IMR-90 (cell line): ENCODE data around the gene PRSS2. TPM values are rescaled to one million over a fixed set of nuclear protein-coding genes. Genes with fewer than 3 reads are reported as not detected.

Experiments used
- ATAC-seq: fragments of 200-7000 bp; cut with Tn5 transposase; 2 replicates; pipeline ENCODE4 v1.9.1; 2020; ENCODE audit warnings: low read depth, mild to moderate bottlenecking, moderate library complexity
- BruUV-seq: library from RNA; stranded (reverse); fragments of 400-500 nt; replicated peaks from 2 replicates; lab custom pipeline; 2021; lab: Mats Ljungman, UMichigan
- CTCF ChIA-PET: fragments of 300-600 bp; formaldehyde crosslinking; extraction: SDS; loops from one replicate; lab custom pipeline; 2021; ENCODE audit warnings: antibody characterized with exemption; lab: Yijun Ruan, JAX
- POLR2A ChIA-PET: fragments of 300-600 bp; sonication (Branson Sonifier 250); formaldehyde crosslinking; loops from one replicate; lab custom pipeline; 2022; ENCODE audit warnings: antibody characterized with exemption; ENCODE audit not compliant: unreplicated experiment; lab: Charles Lee
- DNase-seq: peaks from one replicate; pipeline ENCODE4 v3.0.0; 2013
- H2AFZ ChIP-seq: replicated peaks from 2 replicates; pipeline ENCODE3; 2013; ENCODE audit warnings: low read length, mild to moderate bottlenecking; ENCODE audit not compliant: poor library complexity
- H2AK5ac ChIP-seq: 2 replicates; pipeline ENCODE4 v1.6.1; 2013; ENCODE audit warnings: low read depth, low read length, inconsistent platforms
- H2AK9ac ChIP-seq: replicated peaks from 2 replicates; pipeline ENCODE3; 2013; ENCODE audit warnings: mild to moderate bottlenecking, low read depth, low read length, moderate library complexity; ENCODE audit not compliant: poor library complexity
- H2BK120ac ChIP-seq: 2 replicates; pipeline ENCODE4 v1.6.1; 2013; ENCODE audit warnings: low read depth, low read length, inconsistent platforms
- H2BK15ac ChIP-seq: 3 replicates; pipeline ENCODE4 v1.6.1; 2013; ENCODE audit warnings: low read depth, low read length, inconsistent platforms
- H2BK20ac ChIP-seq: 2 replicates; pipeline ENCODE4 v1.6.1; 2013; ENCODE audit warnings: low read depth, mild to moderate bottlenecking, inconsistent platforms, low read length, moderate library complexity
- H2BK5ac ChIP-seq: 2 replicates; pipeline ENCODE4 v1.6.1; 2013; ENCODE audit warnings: mild to moderate bottlenecking, low read depth, low read length, inconsistent platforms; ENCODE audit not compliant: poor library complexity, severe bottlenecking
- H3K14ac ChIP-seq: replicated peaks from 2 replicates; pipeline ENCODE4 v1.6.1; 2013; ENCODE audit warnings: low read depth, low read length, inconsistent platforms
- H3K18ac ChIP-seq: 2 replicates; pipeline ENCODE4 v1.6.1; 2013; ENCODE audit warnings: low read depth, low read length, control low read depth
- H3K23ac ChIP-seq: 2 replicates; pipeline ENCODE4 v1.6.1; 2013; ENCODE audit warnings: low read depth, low read length, inconsistent platforms
- H3K27ac ChIP-seq: 2 replicates; pipeline ENCODE4 v1.5.1; 2013; ENCODE audit warnings: mild to moderate bottlenecking, control low read depth, low read length; ENCODE audit not compliant: insufficient read depth
- H3K27me3 ChIP-seq: 2 replicates; pipeline ENCODE4 v1.6.1; 2013; ENCODE audit warnings: low read length; ENCODE audit not compliant: control insufficient read depth, insufficient read depth
- H3K36me3 ChIP-seq: 2 replicates; pipeline ENCODE4 v1.6.1; 2013; ENCODE audit warnings: low read length, mixed read lengths; ENCODE audit not compliant: control insufficient read depth, insufficient read depth
- H3K4ac ChIP-seq: 2 replicates; pipeline ENCODE4 v1.6.1; 2013; ENCODE audit warnings: low read depth, low read length, inconsistent platforms
- H3K4me1 ChIP-seq: 2 replicates; pipeline ENCODE4 v1.6.1; 2013; ENCODE audit warnings: low read length, mixed read lengths; ENCODE audit not compliant: control insufficient read depth, insufficient read depth
- H3K4me2 ChIP-seq: 2 replicates; pipeline ENCODE4 v1.6.1; 2013; ENCODE audit warnings: low read depth, mild to moderate bottlenecking, control low read depth, low read length, moderate library complexity
- H3K4me3 ChIP-seq: 2 replicates; pipeline ENCODE4 v1.5.1; 2013; ENCODE audit warnings: low read depth, mild to moderate bottlenecking, control low read depth, low read length, moderate library complexity; ENCODE audit not compliant: insufficient read depth
- H3K56ac ChIP-seq: 2 replicates; pipeline ENCODE4 v1.6.1; 2013; ENCODE audit warnings: low read length, inconsistent platforms; ENCODE audit not compliant: insufficient read depth; ENCODE audit errors: extremely low read depth
- H3K79me1 ChIP-seq, 2 experiments: 2 replicates each; pipeline ENCODE4 v1.6.1; 2013; ENCODE audit warnings: low read length in 2 of 2, inconsistent platforms in 1 of 2, low read depth in 1 of 2
- H3K9ac ChIP-seq: 2 replicates; pipeline ENCODE4 v1.6.1; 2013; ENCODE audit warnings: low read depth, low read length, control low read depth
- H3K9me1 ChIP-seq: 2 replicates; pipeline ENCODE4 v1.6.1; 2013; ENCODE audit warnings: low read length, inconsistent platforms; ENCODE audit not compliant: insufficient read depth
- H3K9me3 ChIP-seq: 2 replicates; pipeline ENCODE4 v1.6.1; 2013; ENCODE audit warnings: low read length; ENCODE audit not compliant: control insufficient read depth, insufficient read depth
- H4K20me1 ChIP-seq: 2 replicates; pipeline ENCODE4 v1.6.1; 2013; ENCODE audit warnings: low read length, inconsistent platforms; ENCODE audit not compliant: insufficient read depth
- H4K5ac ChIP-seq: 2 replicates; pipeline ENCODE4 v1.6.1; 2013; ENCODE audit warnings: mild to moderate bottlenecking, low read depth, low read length, control low read depth
- H4K8ac ChIP-seq, 2 experiments: 2 replicates each; pipeline ENCODE4 v1.6.1; 2013; ENCODE audit warnings: low read depth in 2 of 2, low read length in 2 of 2, control low read depth in 1 of 2, inconsistent platforms in 1 of 2
- H4K91ac ChIP-seq: 2 replicates; pipeline ENCODE4 v1.6.1; 2013; ENCODE audit warnings: low read depth, low read length, inconsistent platforms; ENCODE audit not compliant: insufficient read depth
- BHLHE40 ChIP-seq: fragments of 150-350 bp; IDR thresholded peaks from 2 replicates; pipeline ENCODE4 v1.6.1; 2016; ENCODE audit warnings: mild to moderate bottlenecking, low read depth, low read length
- FOS ChIP-seq: fragments of 150-350 bp; IDR thresholded peaks from 2 replicates; pipeline ENCODE4 v1.6.1; 2016; ENCODE audit warnings: low read depth, low read length
- MAFK ChIP-seq: IDR thresholded peaks from 2 replicates; pipeline ENCODE4 v1.6.1; 2012; ENCODE audit warnings: low read depth, low read length, improper control_type of control experiment
- MXI1 ChIP-seq: IDR thresholded peaks from 2 replicates; pipeline ENCODE4 v1.6.1; 2012; ENCODE audit warnings: low read depth, mild to moderate bottlenecking, low read length, moderate library complexity, borderline replicate concordance
- POLR2A ChIP-seq: IDR thresholded peaks from 2 replicates; pipeline ENCODE4 v1.6.1; 2012; ENCODE audit warnings: mild to moderate bottlenecking, low read depth, low read length
- RCOR1 ChIP-seq: IDR thresholded peaks from 2 replicates; pipeline ENCODE4 v1.6.1; 2012; ENCODE audit warnings: mild to moderate bottlenecking, low read length, improper control_type of control experiment; ENCODE audit not compliant: insufficient replicate concordance
- SMC3 ChIP-seq: fragments of 150-350 bp; IDR thresholded peaks from 2 replicates; pipeline ENCODE4 v1.6.1; 2016; ENCODE audit warnings: low read depth, mild to moderate bottlenecking, antibody characterized with exemption, low read length, moderate library complexity
- USF2 ChIP-seq: fragments of 150-350 bp; IDR thresholded peaks from 2 replicates; pipeline ENCODE4 v1.6.1; 2017; ENCODE audit warnings: mild to moderate bottlenecking, antibody characterized with exemption, low read length, low read depth
- WGBS, 2 experiments: methylation state at CpG; one replicate each; pipeline versions ENCODE4 v1.1.5 to v1.1.7; 2013; ENCODE audit warnings: missing lambda C conversion rate in 2 of 2; ENCODE audit not compliant: insufficient read length in 1 of 2; ENCODE audit errors: extremely low coverage in 2 of 2; 5-methylcytosine and 5-hydroxymethylcytosine counted together
- dilution Hi-C: fragments of 300-500 bp; cut with HindIII; formaldehyde crosslinking; loops from one replicate; pipeline ENCODE4 v1.14.3; 2018; ENCODE audit warnings: low sequenced_read_pairs; ENCODE audit not compliant: unreplicated experiment
- in situ Hi-C: fragments of 300-500 bp; cut with MboI; formaldehyde crosslinking; loops from 3 replicates; pipeline ENCODE4 v1.14.3; 2019; ENCODE audit warnings: low sequenced_read_pairs, inconsistent platforms, mixed read lengths
- intact Hi-C: fragments of 100-400 bp; cut with micrococcal nuclease; formaldehyde crosslinking; loops from 2 replicates; pipeline ENCODE4 v1.10.0; 2022
- polyA plus RNA-seq, 3 experiments: library from polyadenylated mRNA; depleted of rRNA; stranded (reverse); fragments of >200 nt; gene quantifications; 2 replicates each; pipeline ENCODE4 v1.2.3, GENCODE V29; 2012; ENCODE audit warnings: low replicate concordance in 1 of 3
- total RNA-seq: library from RNA; depleted of rRNA; stranded (reverse); fragments of >200 nt; gene quantifications from 2 replicates; pipeline ENCODE4 v1.2.3, GENCODE V29; 2012
- TF ChIP-seq, protein P1 (sequence below): fragments of 150-350 bp; IDR thresholded peaks from 2 replicates; pipeline ENCODE4 v1.6.1; 2016; ENCODE audit warnings: low read depth, mild to moderate bottlenecking, low read length, moderate library complexity, borderline replicate concordance
- TF ChIP-seq, protein P2 (sequence below): conservative IDR thresholded peaks from 2 replicates; pipeline ENCODE4 v1.5.1; 2012; ENCODE audit warnings: mild to moderate bottlenecking, low read depth, low read length, improper control_type of control experiment

Gene PRSS2
- total and polyA plus RNA-seq, 2 of the 4 experiments (the other 2 are of a cell fraction) = not detected

GRCh38 chr7:142789441-142789840 lies 18.7 kb downstream of the PRSS2 start:
- Histone ChIP-seq H3K18ac (no peak overlapping the region), H3K14ac (no peak overlapping the region), H3K56ac (no peak overlapping the region), H2BK20ac (no peak overlapping the region), H3K4me3 (no peak overlapping the region), H3K4me2 (no peak overlapping the region), H3K36me3 (no peaks in the 10 kb centered on the region), H3K4me1 (no peaks in the 10 kb centered on the region), H2BK5ac (no peak overlapping the region), H3K9me3 (no peaks in the 10 kb centered on the region), H3K4ac (no peak overlapping the region), H3K27ac (no peak overlapping the region), H2AK9ac (no peak overlapping the region), H3K23ac (no peak overlapping the region), H4K20me1 (no peaks in the 10 kb centered on the region), H4K8ac (no peak overlapping the region), H3K27me3 (peaks cover 13% of the 10 kb centered on the region), H3K9me1 (no peaks in the 10 kb centered on the region), H2AFZ (no peak overlapping the region), H4K5ac (no peak overlapping the region), H2AK5ac (no peak overlapping the region), H4K91ac (no peak overlapping the region), H2BK120ac (no peak overlapping the region), H3K9ac (no peak overlapping the region), H2BK15ac (no peak overlapping the region), H3K79me1 (no peaks in the 10 kb centered on the region)
- ATAC-seq (no peak), DNase-seq (no peak)
- dilution Hi-C loops (loop anchor here (25.0 kb wide), 1 partner anchor 277 kb away; no protein-coding TSS in a partner anchor), in situ Hi-C loops (loop anchor here (10.0 kb wide), 1 partner anchor 185 kb away; no protein-coding TSS in a partner anchor), intact Hi-C loops (no loop called here)
- BruUV-seq = no TSS peak
- ChIA-PET POLR2A (no interaction called here), CTCF (interaction anchor here (1.2 kb wide), 1 partner anchor 157 kb away, joined by 5 read pairs; no protein-coding TSS in a partner anchor)
- WGBS, 2 experiments = no CpG with 5 or more reads among the region's 2 CpGs
- TF ChIP-seq FOS = no peak
- TF ChIP-seq USF2 = no peak
- no peak for TF ChIP-seq RCOR1
- no peak for TF ChIP-seq POLR2A
- TF ChIP-seq, protein P1, sequence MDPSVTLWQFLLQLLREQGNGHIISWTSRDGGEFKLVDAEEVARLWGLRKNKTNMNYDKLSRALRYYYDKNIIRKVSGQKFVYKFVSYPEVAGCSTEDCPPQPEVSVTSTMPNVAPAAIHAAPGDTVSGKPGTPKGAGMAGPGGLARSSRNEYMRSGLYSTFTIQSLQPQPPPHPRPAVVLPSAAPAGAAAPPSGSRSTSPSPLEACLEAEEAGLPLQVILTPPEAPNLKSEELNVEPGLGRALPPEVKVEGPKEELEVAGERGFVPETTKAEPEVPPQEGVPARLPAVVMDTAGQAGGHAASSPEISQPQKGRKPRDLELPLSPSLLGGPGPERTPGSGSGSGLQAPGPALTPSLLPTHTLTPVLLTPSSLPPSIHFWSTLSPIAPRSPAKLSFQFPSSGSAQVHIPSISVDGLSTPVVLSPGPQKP = no peak
- TF ChIP-seq SMC3 = no peak
- TF ChIP-seq, protein P2, sequence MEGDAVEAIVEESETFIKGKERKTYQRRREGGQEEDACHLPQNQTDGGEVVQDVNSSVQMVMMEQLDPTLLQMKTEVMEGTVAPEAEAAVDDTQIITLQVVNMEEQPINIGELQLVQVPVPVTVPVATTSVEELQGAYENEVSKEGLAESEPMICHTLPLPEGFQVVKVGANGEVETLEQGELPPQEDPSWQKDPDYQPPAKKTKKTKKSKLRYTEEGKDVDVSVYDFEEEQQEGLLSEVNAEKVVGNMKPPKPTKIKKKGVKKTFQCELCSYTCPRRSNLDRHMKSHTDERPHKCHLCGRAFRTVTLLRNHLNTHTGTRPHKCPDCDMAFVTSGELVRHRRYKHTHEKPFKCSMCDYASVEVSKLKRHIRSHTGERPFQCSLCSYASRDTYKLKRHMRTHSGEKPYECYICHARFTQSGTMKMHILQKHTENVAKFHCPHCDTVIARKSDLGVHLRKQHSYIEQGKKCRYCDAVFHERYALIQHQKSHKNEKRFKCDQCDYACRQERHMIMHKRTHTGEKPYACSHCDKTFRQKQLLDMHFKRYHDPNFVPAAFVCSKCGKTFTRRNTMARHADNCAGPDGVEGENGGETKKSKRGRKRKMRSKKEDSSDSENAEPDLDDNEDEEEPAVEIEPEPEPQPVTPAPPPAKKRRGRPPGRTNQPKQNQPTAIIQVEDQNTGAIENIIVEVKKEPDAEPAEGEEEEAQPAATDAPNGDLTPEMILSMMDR = no peak
- TF ChIP-seq BHLHE40 = no peak
- TF ChIP-seq MAFK = no peak
- no peak for TF ChIP-seq MXI1
